Measurements from ENCODE around the gene MGAT3.
A peak's percentile ranks its signal among the peaks of the same experiment; 100 is the strongest.
"Not testable (repeated sequence)": the region's sequence is repeated elsewhere in the genome, so short reads cannot be mapped to it uniquely, and the experiment has no call there.

The MGAT3 gene

DNA sequence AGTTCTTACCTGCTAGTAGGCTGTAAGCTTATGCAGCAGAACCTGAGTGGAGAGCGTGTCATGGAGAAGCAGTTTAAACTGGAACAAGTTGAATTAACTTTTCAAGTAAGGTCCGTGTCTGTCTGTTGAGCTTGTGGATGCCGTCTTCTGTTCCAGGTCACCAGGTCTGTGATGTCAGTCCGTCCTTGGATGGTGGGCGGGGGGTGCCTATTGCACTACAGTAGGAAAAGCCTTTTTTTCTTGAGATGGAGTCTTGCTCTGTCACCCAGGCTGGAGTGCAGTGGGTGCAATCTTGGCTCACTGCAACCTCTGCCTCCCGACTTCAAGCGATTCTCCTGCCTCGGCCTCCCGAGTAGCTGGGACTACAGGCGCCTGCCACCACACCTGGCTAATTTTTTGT lies 50.2 kb downstream of the MGAT3 start:
- Histone ChIP-seq H3K36me3 (ENCODE audit: control insufficient read depth in 4 of 4, insufficient read depth in 4 of 4, low read length in 3 of 4) (peaks cover 11 to 81% (median 62%) of the 10 kb centered on the region in 4 experiments), H3K4me1 (ENCODE audit: control extremely low read depth in 1 of 4, control insufficient read depth in 4 of 4, insufficient read depth in 4 of 4, low read length in 3 of 4) (peaks cover 12 to 13% (median 12%) of the 10 kb centered on the region in 4 experiments)
- DNase-seq; H3K27ac ChIP-seq (ENCODE audit: insufficient read depth in 1 of 2, low read depth in 1 of 2, low read length in 2 of 2, poor library complexity in 1 of 2, severe bottlenecking in 2 of 2); H3K9me3 ChIP-seq (ENCODE audit: control extremely low read depth in 1 of 5, control insufficient read depth in 4 of 5, insufficient read depth in 2 of 5, low read depth in 1 of 5, low read length in 4 of 5); POLR2A ChIA-PET; H3K4me3 ChIP-seq (ENCODE audit: control insufficient read depth in 1 of 7, extremely low read depth in 1 of 7, insufficient read depth in 4 of 7, low read depth in 2 of 7, low read length in 6 of 7); H3K27me3 ChIP-seq (replicated peaks in 2 of 5; ENCODE audit: control insufficient read depth in 4 of 5, insufficient read depth in 5 of 5, low read length in 4 of 5): not testable (repeated sequence)
- CTCF ChIA-PET = interaction anchor here (1.2 to 13.0 kb wide), 3 partner anchors 9 to 15 kb away, joined by 3 to 254 read pairs (median 42); no protein-coding TSS in a partner anchor
- WGBS (ENCODE audit: insufficient coverage) = 97% methylated on average over 4 of the region's 10 CpGs

DNA sequence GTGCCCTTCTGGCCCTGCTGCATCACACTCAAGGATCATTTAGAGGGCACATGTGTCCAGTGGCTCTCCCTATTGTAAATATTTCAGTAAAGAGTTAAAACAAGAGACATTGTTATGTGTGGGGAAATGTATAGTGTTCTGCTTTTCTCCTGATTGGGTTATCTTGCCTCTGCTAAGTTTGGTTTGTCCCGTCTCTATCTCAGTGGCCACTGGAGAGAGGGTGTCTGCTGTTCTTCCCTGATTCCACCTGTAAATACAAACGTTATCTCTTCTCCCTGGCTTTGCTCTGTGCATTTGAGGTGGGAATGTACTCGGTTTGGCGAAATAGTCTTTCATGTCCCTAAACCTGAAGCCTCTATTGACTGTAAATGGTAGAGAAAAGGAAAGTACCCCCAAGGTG lies 51.6 kb downstream of the MGAT3 start:
- no peak for DNase-seq
- ChIA-PET POLR2A (no interaction called here), CTCF (interaction anchor here (1.2 to 13.0 kb wide), 3 partner anchors 8 to 14 kb away, joined by 3 to 254 read pairs (median 42); no protein-coding TSS in a partner anchor)
- H3K4me1 ChIP-seq (ENCODE audit: control extremely low read depth in 1 of 4, control insufficient read depth in 4 of 4, insufficient read depth in 4 of 4, low read length in 3 of 4) = peaks cover 4 to 6% (median 5%) of the 10 kb centered on the region in 4 experiments
- WGBS (ENCODE audit: insufficient coverage) = 57% methylated on average over 1 of the region's 4 CpGs
- no peak overlapping the region for H3K4me3 ChIP-seq (ENCODE audit: control insufficient read depth in 1 of 7, extremely low read depth in 1 of 7, insufficient read depth in 4 of 7, low read depth in 2 of 7, low read length in 6 of 7)
- H3K27ac ChIP-seq (ENCODE audit: insufficient read depth in 1 of 2, low read depth in 1 of 2, low read length in 2 of 2, poor library complexity in 1 of 2, severe bottlenecking in 2 of 2) = no peak overlapping the region
- H3K36me3 ChIP-seq (ENCODE audit: control insufficient read depth in 4 of 4, insufficient read depth in 4 of 4, low read length in 3 of 4) = peaks cover 11 to 92% (median 68%) of the 10 kb centered on the region in 4 experiments
- no peaks in the 10 kb centered on the region for H3K27me3 ChIP-seq (replicated peaks in 2 of 5; ENCODE audit: control insufficient read depth in 4 of 5, insufficient read depth in 5 of 5, low read length in 4 of 5)
- H3K9me3 ChIP-seq (ENCODE audit: control extremely low read depth in 1 of 5, control insufficient read depth in 4 of 5, insufficient read depth in 2 of 5, low read depth in 1 of 5, low read length in 4 of 5) = no peaks in the 10 kb centered on the region

DNA sequence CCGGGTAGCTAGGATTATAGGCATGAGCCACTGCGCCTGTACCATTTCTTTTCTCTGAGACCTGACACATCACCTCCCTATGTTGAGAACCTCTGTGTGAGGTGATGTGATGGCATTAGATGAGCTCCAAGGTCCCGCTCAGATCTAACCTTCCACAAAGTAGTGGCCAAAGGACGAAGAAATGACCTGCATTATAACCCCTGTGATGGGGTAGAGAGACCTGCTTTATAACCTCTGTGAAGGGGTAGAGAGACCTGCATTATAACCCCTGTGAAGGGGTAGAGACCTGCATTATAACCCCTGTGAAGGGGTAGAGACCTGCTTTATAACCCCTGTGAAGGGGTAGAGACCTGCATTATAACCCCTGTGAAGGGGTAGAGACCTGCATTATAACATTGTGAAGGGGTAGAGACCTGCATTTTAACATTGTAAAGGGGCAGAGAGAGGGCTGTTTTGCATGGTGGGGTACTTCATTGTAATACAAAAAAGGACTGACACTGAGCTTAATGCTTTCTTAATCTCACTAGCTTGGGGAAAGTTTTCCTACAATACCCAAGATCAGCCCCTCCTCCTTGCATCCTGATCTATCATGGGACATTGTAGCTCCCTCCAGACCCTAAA lies 53.8 kb downstream of the MGAT3 start:
- ChIA-PET CTCF (interaction anchor here (0.7 to 13.0 kb wide), 9 partner anchors 8 to 93 kb away, joined by 3 to 254 read pairs (median 4); partner anchors contain the start of genes ATF4 and MIEF1), POLR2A (no interaction called here)
- WGBS (ENCODE audit: insufficient coverage) = 86% methylated on average over 1 of the region's 4 CpGs
- Histone ChIP-seq H3K36me3 (ENCODE audit: control insufficient read depth in 4 of 4, insufficient read depth in 4 of 4, low read length in 3 of 4) (peaks cover 13 to 95% (median 77%) of the 10 kb centered on the region in 4 experiments), H3K4me1 (ENCODE audit: control extremely low read depth in 1 of 4, control insufficient read depth in 4 of 4, insufficient read depth in 4 of 4, low read length in 3 of 4) (no peaks in the 10 kb centered on the region), H3K4me3 (ENCODE audit: control insufficient read depth in 1 of 7, extremely low read depth in 1 of 7, insufficient read depth in 4 of 7, low read depth in 2 of 7, low read length in 6 of 7) (no peak overlapping the region), H3K27me3 (replicated peaks in 2 of 5; ENCODE audit: control insufficient read depth in 4 of 5, insufficient read depth in 5 of 5, low read length in 4 of 5) (no peaks in the 10 kb centered on the region), H3K9me3 (ENCODE audit: control extremely low read depth in 1 of 5, control insufficient read depth in 4 of 5, insufficient read depth in 2 of 5, low read depth in 1 of 5, low read length in 4 of 5) (no peaks in the 10 kb centered on the region), H3K27ac (ENCODE audit: insufficient read depth in 1 of 2, low read depth in 1 of 2, low read length in 2 of 2, poor library complexity in 1 of 2, severe bottlenecking in 2 of 2) (no peak overlapping the region)
- no peak for DNase-seq

DNA sequence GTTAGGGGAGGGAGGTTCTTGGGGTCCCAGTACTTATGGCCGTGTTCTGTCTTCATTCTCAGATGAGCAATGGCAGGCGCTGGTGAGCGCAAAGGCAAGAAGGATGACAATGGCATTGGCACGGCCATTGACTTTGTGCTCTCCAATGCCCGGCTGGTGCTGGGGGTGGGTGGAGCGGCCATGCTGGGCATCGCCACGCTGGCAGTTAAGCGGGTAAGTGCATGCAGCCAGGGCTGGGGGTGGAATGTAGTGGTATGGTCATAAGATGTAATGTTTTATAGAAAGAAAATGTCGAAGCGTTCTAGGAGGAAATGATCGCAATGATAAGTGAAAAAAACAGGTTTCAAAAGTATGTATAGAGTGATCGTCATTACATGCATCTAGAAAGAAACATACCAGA lies 54.4 kb downstream of the MGAT3 start:
- 100% methylated on average over 9 of the region's 13 CpGs for WGBS (ENCODE audit: insufficient coverage)
- Histone ChIP-seq H3K36me3 (ENCODE audit: control insufficient read depth in 4 of 4, insufficient read depth in 4 of 4, low read length in 3 of 4) (peaks cover 13 to 94% (median 76%) of the 10 kb centered on the region in 4 experiments), H3K4me3 (ENCODE audit: control insufficient read depth in 1 of 7, extremely low read depth in 1 of 7, insufficient read depth in 4 of 7, low read depth in 2 of 7, low read length in 6 of 7) (no peak overlapping the region), H3K4me1 (ENCODE audit: control extremely low read depth in 1 of 4, control insufficient read depth in 4 of 4, insufficient read depth in 4 of 4, low read length in 3 of 4) (no peaks in the 10 kb centered on the region), H3K27me3 (replicated peaks in 2 of 5; ENCODE audit: control insufficient read depth in 4 of 5, insufficient read depth in 5 of 5, low read length in 4 of 5) (no peaks in the 10 kb centered on the region), H3K9me3 (ENCODE audit: control extremely low read depth in 1 of 5, control insufficient read depth in 4 of 5, insufficient read depth in 2 of 5, low read depth in 1 of 5, low read length in 4 of 5) (no peaks in the 10 kb centered on the region), H3K27ac (ENCODE audit: insufficient read depth in 1 of 2, low read depth in 1 of 2, low read length in 2 of 2, poor library complexity in 1 of 2, severe bottlenecking in 2 of 2) (no peak overlapping the region)
- no peak for DNase-seq
- ChIA-PET CTCF (interaction anchor here (0.8 to 13.0 kb wide), 9 partner anchors 9 to 94 kb away, joined by 3 to 254 read pairs (median 4); partner anchors contain the start of gene ATF4), POLR2A (no interaction called here)

DNA sequence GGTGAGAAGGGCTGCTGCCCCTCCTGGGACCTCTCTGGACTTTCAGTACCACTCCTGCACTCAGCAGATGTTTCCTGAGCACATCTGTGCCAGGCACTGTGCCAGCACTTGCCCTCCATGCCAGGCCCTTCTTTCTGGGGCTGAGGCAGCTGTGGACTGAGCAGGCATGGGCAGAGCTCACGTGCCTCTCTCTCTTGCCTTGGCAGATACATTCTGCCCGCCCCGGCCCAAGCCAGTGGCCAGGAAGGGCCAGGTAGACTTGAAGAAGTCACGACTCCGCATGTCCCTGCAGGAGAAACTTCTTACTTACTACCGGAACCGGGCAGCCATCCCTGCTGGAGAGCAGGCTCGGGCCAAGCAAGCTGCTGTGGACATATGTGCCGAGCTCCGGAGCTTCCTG lies 55.2 kb downstream of the MGAT3 start:
- Histone ChIP-seq H3K4me1 (ENCODE audit: control extremely low read depth in 1 of 4, control insufficient read depth in 4 of 4, insufficient read depth in 4 of 4, low read length in 3 of 4) (no peaks in the 10 kb centered on the region), H3K27me3 (replicated peaks in 2 of 5; ENCODE audit: control insufficient read depth in 4 of 5, insufficient read depth in 5 of 5, low read length in 4 of 5) (no peaks in the 10 kb centered on the region), H3K9me3 (ENCODE audit: control extremely low read depth in 1 of 5, control insufficient read depth in 4 of 5, insufficient read depth in 2 of 5, low read depth in 1 of 5, low read length in 4 of 5) (no peaks in the 10 kb centered on the region), H3K4me3 (ENCODE audit: control insufficient read depth in 1 of 7, extremely low read depth in 1 of 7, insufficient read depth in 4 of 7, low read depth in 2 of 7, low read length in 6 of 7) (no peak overlapping the region), H3K27ac (ENCODE audit: insufficient read depth in 1 of 2, low read depth in 1 of 2, low read length in 2 of 2, poor library complexity in 1 of 2, severe bottlenecking in 2 of 2) (no peak overlapping the region), H3K36me3 (ENCODE audit: control insufficient read depth in 4 of 4, insufficient read depth in 4 of 4, low read length in 3 of 4) (peaks cover 7 to 91% (median 71%) of the 10 kb centered on the region in 4 experiments)
- POLR2A ChIA-PET = no interaction called here
- CTCF ChIA-PET = interaction anchor here (0.6 to 13.0 kb wide), 8 partner anchors 9 to 60 kb away, joined by 3 to 254 read pairs (median 6); partner anchors contain the start of gene MIEF1
- WGBS (ENCODE audit: insufficient coverage) = 96% methylated on average over 10 of the region's 10 CpGs
- DNase-seq = no peak

DNA sequence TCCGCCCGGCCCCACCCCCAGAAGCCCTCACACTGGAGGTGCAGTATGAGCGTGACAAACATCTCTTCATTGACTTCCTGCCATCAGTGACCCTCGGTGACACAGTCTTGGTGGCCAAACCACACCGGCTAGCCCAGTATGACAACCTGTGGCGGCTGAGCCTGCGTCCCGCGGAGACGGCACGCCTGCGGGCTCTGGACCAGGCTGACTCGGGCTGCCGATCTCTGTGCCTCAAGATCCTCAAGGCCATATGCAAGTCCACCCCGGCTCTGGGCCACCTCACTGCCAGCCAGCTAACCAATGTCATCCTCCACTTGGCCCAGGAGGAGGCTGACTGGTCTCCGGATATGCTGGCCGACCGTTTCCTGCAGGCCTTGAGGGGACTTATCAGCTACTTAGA lies 57.0 kb downstream of the MGAT3 start:
- H3K4me1 ChIP-seq (ENCODE audit: control extremely low read depth in 1 of 4, control insufficient read depth in 4 of 4, insufficient read depth in 4 of 4, low read length in 3 of 4) = peaks cover 2 to 10% (median 8%) of the 10 kb centered on the region in 4 experiments
- no peaks in the 10 kb centered on the region for H3K27me3 ChIP-seq (replicated peaks in 2 of 5; ENCODE audit: control insufficient read depth in 4 of 5, insufficient read depth in 5 of 5, low read length in 4 of 5)
- H3K4me3 ChIP-seq (ENCODE audit: control insufficient read depth in 1 of 7, extremely low read depth in 1 of 7, insufficient read depth in 4 of 7, low read depth in 2 of 7, low read length in 6 of 7) = no peak overlapping the region
- H3K9me3 ChIP-seq (ENCODE audit: control extremely low read depth in 1 of 5, control insufficient read depth in 4 of 5, insufficient read depth in 2 of 5, low read depth in 1 of 5, low read length in 4 of 5) = no peaks in the 10 kb centered on the region
- 91% methylated on average over 18 of the region's 18 CpGs for WGBS (ENCODE audit: insufficient coverage)
- ChIA-PET CTCF (interaction anchor here (0.6 to 13.0 kb wide), 11 partner anchors 8 to 121 kb away, joined by 3 to 254 read pairs (median 3); partner anchors contain the start of gene MIEF1), POLR2A (no interaction called here)
- peaks cover 7 to 82% (median 66%) of the 10 kb centered on the region in 4 experiments for H3K36me3 ChIP-seq (ENCODE audit: control insufficient read depth in 4 of 4, insufficient read depth in 4 of 4, low read length in 3 of 4)
- no peak overlapping the region for H3K27ac ChIP-seq (ENCODE audit: insufficient read depth in 1 of 2, low read depth in 1 of 2, low read length in 2 of 2, poor library complexity in 1 of 2, severe bottlenecking in 2 of 2)
- DNase-seq = no peak

DNA sequence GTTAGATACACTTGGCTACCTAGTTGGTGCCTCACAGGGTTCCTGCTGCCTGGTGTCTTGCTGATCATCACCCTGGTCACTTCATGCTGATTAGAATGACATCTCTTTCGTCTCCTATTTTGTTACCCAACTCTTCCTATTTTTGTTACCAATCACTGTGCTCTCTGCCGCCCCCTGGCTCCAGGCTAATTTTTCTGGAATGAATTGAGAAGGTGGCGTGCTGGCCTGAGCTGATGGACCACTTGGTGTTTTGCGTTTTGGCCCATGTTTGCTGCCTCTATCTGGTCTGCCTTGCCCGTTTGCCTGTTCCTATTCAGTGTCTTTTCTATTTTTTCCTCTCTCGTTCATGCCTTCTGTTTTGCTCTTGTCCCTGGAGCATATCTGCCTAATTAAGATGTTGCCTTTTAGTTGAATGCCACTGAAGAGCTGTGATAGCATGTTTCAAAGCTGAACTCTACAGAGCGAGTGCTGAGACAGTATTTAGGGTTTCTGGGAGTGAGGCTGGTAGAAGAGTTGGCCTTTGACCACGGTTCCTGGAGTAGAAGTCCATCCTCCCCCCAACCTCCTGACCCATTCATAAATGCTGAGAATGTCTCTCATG lies 57.7 kb downstream of the MGAT3 start:
- DNase-seq = peak in 2 of 3 donors; percentile 53 to 67
- CTCF ChIA-PET = interaction anchor here (0.6 to 13.0 kb wide), 10 partner anchors 9 to 165 kb away, joined by 3 to 254 read pairs (median 7); partner anchors contain the start of genes MIEF1 and SYNGR1
- no peaks in the 10 kb centered on the region for H3K27me3 ChIP-seq (replicated peaks in 2 of 5; ENCODE audit: control insufficient read depth in 4 of 5, insufficient read depth in 5 of 5, low read length in 4 of 5)
- WGBS (ENCODE audit: insufficient coverage) = 76% methylated on average over 7 of the region's 8 CpGs
- POLR2A ChIA-PET = no interaction called here
- H3K4me3 ChIP-seq (ENCODE audit: control insufficient read depth in 1 of 7, extremely low read depth in 1 of 7, insufficient read depth in 4 of 7, low read depth in 2 of 7, low read length in 6 of 7) = no peak overlapping the region
- no peak overlapping the region for H3K27ac ChIP-seq (ENCODE audit: insufficient read depth in 1 of 2, low read depth in 1 of 2, low read length in 2 of 2, poor library complexity in 1 of 2, severe bottlenecking in 2 of 2)
- H3K36me3 ChIP-seq (ENCODE audit: control insufficient read depth in 4 of 4, insufficient read depth in 4 of 4, low read length in 3 of 4) = peaks cover 7 to 75% (median 63%) of the 10 kb centered on the region in 4 experiments
- H3K9me3 ChIP-seq (ENCODE audit: control extremely low read depth in 1 of 5, control insufficient read depth in 4 of 5, insufficient read depth in 2 of 5, low read depth in 1 of 5, low read length in 4 of 5) = no peaks in the 10 kb centered on the region
- H3K4me1 ChIP-seq (ENCODE audit: control extremely low read depth in 1 of 4, control insufficient read depth in 4 of 4, insufficient read depth in 4 of 4, low read length in 3 of 4) = peaks cover 5 to 17% (median 15%) of the 10 kb centered on the region in 4 experiments
